Measurements from ENCODE around the gene S100A7A.
A peak's percentile ranks its signal among the peaks of the same experiment; 100 is the strongest.

The S100A7A gene

DNA sequence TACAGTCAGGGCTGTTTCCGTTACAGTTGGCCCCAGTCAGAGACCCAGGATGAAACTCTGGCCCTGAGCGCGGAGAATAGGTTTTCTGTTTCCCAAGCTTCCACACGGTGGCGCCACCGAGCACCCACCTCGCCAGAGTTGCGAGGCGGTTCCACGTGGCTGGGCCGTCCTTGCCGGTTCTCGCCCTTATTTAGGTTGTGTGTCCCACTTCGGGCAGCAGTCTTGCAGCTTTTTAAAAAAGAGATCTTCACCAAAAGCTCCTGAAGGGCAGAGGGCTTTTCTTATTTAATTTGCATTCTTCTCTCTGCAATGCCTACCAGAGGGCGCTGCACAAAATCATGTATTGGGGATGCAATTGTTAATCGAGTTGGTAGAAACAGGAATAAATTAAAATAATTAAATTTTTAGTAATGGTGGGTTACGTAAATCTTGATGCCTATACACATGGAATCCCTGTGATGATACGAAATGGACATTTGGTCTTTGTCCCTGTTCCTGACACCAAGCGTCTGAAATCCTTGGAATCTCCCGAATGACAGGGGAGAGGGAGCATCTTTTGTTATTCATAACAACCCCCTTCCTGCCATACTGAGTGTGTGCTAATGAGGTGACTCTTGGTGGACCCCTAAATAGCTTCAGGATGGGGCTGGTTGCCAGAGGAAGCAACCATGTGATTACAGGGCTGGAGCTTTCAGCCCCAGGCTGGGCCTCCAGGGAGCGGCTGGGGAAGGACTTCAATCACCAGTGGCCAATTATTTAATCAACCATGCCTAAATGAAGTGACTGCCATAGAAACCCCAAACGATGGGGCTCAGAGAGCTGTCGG, 49.7 kb downstream of the S100A7A start:
- DNase-seq = peak; percentile 37

DNA sequence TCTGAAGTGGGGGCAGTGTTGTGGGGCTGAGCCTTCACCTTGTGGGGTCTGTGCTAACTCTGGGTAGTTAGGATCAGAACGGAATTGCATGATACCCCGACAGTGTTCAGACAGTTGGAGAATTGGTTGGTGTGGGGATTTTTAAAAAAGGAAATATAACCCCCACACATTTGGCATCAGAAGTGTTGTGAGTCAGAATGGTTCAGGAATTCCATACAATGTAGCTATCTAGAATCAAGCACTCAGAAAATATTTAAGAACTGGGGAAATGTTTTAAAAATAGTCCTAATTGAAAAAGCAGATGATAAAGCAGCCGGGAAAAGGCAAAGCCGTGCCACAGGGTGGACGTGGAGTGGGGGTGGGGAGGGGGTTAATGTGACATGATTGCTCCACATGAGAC, 50.6 kb downstream of the S100A7A start:
- no peak for DNase-seq

DNA sequence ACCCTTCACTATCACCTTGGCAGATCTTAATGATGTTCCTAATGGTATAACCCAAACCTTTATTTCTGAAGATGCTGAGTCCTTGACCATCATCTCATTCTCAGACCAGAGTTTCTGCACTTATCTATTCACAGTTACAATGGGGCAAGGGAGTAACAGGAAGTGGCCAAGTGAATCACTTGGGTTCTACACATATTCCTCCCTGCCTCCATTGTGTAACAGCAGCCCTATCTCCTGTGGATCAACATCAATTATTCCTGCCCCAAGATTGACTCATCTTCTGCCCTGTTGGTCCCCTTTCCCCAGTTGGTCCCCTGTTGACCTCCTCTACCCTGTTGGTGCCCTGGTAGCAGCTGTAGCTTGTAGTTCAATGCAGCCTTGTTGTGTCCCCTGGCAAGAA, 54.4 kb downstream of the S100A7A start:
- DNase-seq = no peak

All from activated CD4-positive, alpha-beta T cell treated with anti-CD3 and anti-CD28 coated beads for 1 hour (primary cell).